GM23338 (cell line): ENCODE data around the gene NTN1. TPM values are rescaled to one million over a fixed set of nuclear protein-coding genes. Genes with fewer than 3 reads are reported as not detected.

Experiments
- ATAC-seq: fragments of 200-7000 bp; cut with Tn5 transposase; 3 replicates; pipeline ENCODE4 v1.9.1; 2020
- DNase-seq: peaks from one replicate; pipeline ENCODE4 v3.0.0-alpha.2; 2015; ENCODE audit warnings: low spot score
- H2AFZ ChIP-seq: fragments of 200-600 bp; sonication (generic); 2 replicates; pipeline ENCODE4 v1.8.0; 2016; ENCODE audit warnings: antibody characterized with exemption, mild to moderate bottlenecking, moderate library complexity
- H3F3A ChIP-seq: fragments of 200-600 bp; sonication (generic); replicated peaks from 2 replicates; pipeline ENCODE4 v1.8.0; 2017; ENCODE audit warnings: antibody characterized with exemption, mixed run types, low read depth
- H3K27ac ChIP-seq: fragments of 200-600 bp; sonication (generic); 2 replicates; pipeline ENCODE4 v1.6.1; 2016; ENCODE audit warnings: low read depth
- H3K27me3 ChIP-seq: fragments of 200-600 bp; sonication (generic); 2 replicates; pipeline ENCODE4 v1.8.0; 2016; ENCODE audit warnings: mild to moderate bottlenecking, mixed run types, moderate library complexity; ENCODE audit not compliant: insufficient read depth
- H3K36me3 ChIP-seq: fragments of 200-600 bp; sonication (generic); 2 replicates; pipeline ENCODE4 v1.8.0; 2016; ENCODE audit warnings: mild to moderate bottlenecking; ENCODE audit not compliant: insufficient read depth
- H3K4me1 ChIP-seq: fragments of 200-600 bp; sonication (generic); 2 replicates; pipeline ENCODE4 v1.8.0; 2016; ENCODE audit warnings: mild to moderate bottlenecking, moderate library complexity; ENCODE audit not compliant: insufficient read depth
- H3K4me2 ChIP-seq: fragments of 200-600 bp; sonication (generic); 2 replicates; pipeline ENCODE4 v1.7.1; 2017; ENCODE audit warnings: mixed run types
- H3K4me3 ChIP-seq: fragments of 200-600 bp; sonication (generic); 2 replicates; pipeline ENCODE4 v1.6.1; 2016; ENCODE audit warnings: mixed run types
- H3K79me2 ChIP-seq: fragments of 200-600 bp; sonication (generic); replicated peaks from 2 replicates; pipeline ENCODE4 v1.8.0; 2017; ENCODE audit warnings: mild to moderate bottlenecking; ENCODE audit not compliant: insufficient read depth
- H3K9me2 ChIP-seq: fragments of 200-600 bp; sonication (generic); 2 replicates; pipeline ENCODE4 v1.8.0; 2017; ENCODE audit not compliant: insufficient read depth
- H4K20me1 ChIP-seq: fragments of 200-600 bp; sonication (generic); replicated peaks from 2 replicates; pipeline ENCODE4 v1.8.0; 2017; ENCODE audit warnings: mild to moderate bottlenecking; ENCODE audit not compliant: insufficient read depth
- H3K27ac Mint-ChIP-seq: 2 replicates; pipeline ENCODE4 v1.8.0; 2020; ENCODE audit warnings: inconsistent platforms, mild to moderate bottlenecking, moderate library complexity, mixed read lengths
- H3K27me3 Mint-ChIP-seq: 3 replicates; pipeline ENCODE4 v1.8.0; 2022; ENCODE audit warnings: low read depth, mild to moderate bottlenecking, moderate library complexity, mixed read lengths, inconsistent platforms; ENCODE audit not compliant: insufficient read depth, poor library complexity
- H3K36me3 Mint-ChIP-seq: 3 replicates; pipeline ENCODE4 v1.8.0; 2021; ENCODE audit warnings: low read depth, mild to moderate bottlenecking, inconsistent platforms, moderate library complexity, mixed read lengths
- H3K4me1 Mint-ChIP-seq: 3 replicates; pipeline ENCODE4 v1.8.0; 2020; ENCODE audit warnings: mild to moderate bottlenecking, inconsistent platforms, mixed read lengths
- H3K4me3 Mint-ChIP-seq: 3 replicates; pipeline ENCODE4 v1.8.0; 2021; ENCODE audit warnings: moderate library complexity, mild to moderate bottlenecking, inconsistent platforms, mixed read lengths
- H3K9me3 Mint-ChIP-seq: 3 replicates; pipeline ENCODE4 v1.8.0; 2020; ENCODE audit warnings: moderate library complexity, mild to moderate bottlenecking, inconsistent platforms, mixed read lengths
- CREB1 ChIP-seq: fragments of 250-450 bp; sonication (Bioruptor Pico); IDR thresholded peaks from 2 replicates; pipeline ENCODE4 v1.5.0; 2020; ENCODE audit warnings: low read depth, mild to moderate bottlenecking, moderate library complexity
- CTCF ChIP-seq, 2 experiments: fragments of 200-600 bp in 1 of 2; sonication (generic) in 1 of 2; conservative IDR thresholded peaks; 2 replicates each; pipeline versions ENCODE4 v1.5.1 to v1.6.1; 2016 to 2017; ENCODE audit warnings: antibody characterized with exemption in 2 of 2, low read depth in 2 of 2, mild to moderate bottlenecking in 2 of 2, moderate library complexity in 1 of 2
- ETS1 ChIP-seq: IDR thresholded peaks from 2 replicates; pipeline ENCODE4 v1.6.1; 2016; ENCODE audit warnings: antibody characterized with exemption
- EZH2 ChIP-seq: fragments of 200-600 bp; sonication (generic); IDR thresholded peaks from one replicate; pipeline ENCODE4 v1.8.0; 2017; ENCODE audit warnings: antibody characterized with exemption, mild to moderate bottlenecking, low read depth; ENCODE audit not compliant: unreplicated experiment
- EZH2phosphoT487 ChIP-seq: fragments of 200-600 bp; sonication (generic); IDR thresholded peaks from one replicate; pipeline ENCODE4 v1.8.1; 2018; ENCODE audit warnings: antibody characterized with exemption; ENCODE audit not compliant: unreplicated experiment
- JUNB ChIP-seq: IDR thresholded peaks from one replicate; pipeline ENCODE4 v1.6.1; 2016; ENCODE audit warnings: antibody characterized with exemption; ENCODE audit not compliant: unreplicated experiment
- NANOG ChIP-seq: IDR thresholded peaks from 2 replicates; pipeline ENCODE4 v1.6.1; 2016; ENCODE audit warnings: antibody characterized with exemption, borderline replicate concordance
- POLR2AphosphoS5 ChIP-seq: IDR thresholded peaks from 2 replicates; pipeline ENCODE4 v1.6.1; 2016; ENCODE audit warnings: antibody characterized with exemption, low read depth
- REST ChIP-seq: IDR thresholded peaks from one replicate; pipeline ENCODE4 v1.6.1; 2018; ENCODE audit warnings: antibody characterized with exemption; ENCODE audit not compliant: unreplicated experiment
- STAT1 ChIP-seq: IDR thresholded peaks from one replicate; pipeline ENCODE4 v1.6.1; 2016; ENCODE audit warnings: antibody characterized with exemption; ENCODE audit not compliant: unreplicated experiment
- ZNF114 ChIP-seq: fragments of 250-450 bp; sonication (Bioruptor Pico); IDR thresholded peaks from 2 replicates; pipeline ENCODE4 v1.5.0; 2020; ENCODE audit warnings: mild to moderate bottlenecking, moderate library complexity
- ZNF331 ChIP-seq: fragments of 250-450 bp; sonication (Bioruptor Pico); IDR thresholded peaks from 2 replicates; pipeline ENCODE4 v1.5.0; 2020; ENCODE audit warnings: low read depth, mild to moderate bottlenecking, moderate library complexity
- ZNF462 ChIP-seq: fragments of 250-450 bp; sonication (Bioruptor Pico); IDR thresholded peaks from 2 replicates; pipeline ENCODE4 v1.5.0; 2020; ENCODE audit warnings: mild to moderate bottlenecking, moderate library complexity
- polyA plus RNA-seq: library from polyadenylated mRNA; unstranded; fragments of >200 nt; fragmentation: Nextera tagmentation; extraction: Ambion mirVana; gene quantifications from 2 replicates; pipeline ENCODE4 v1.2.1, GENCODE V29; 2016
- total RNA-seq: library from RNA; depleted of rRNA; stranded (reverse); fragments of >200 nt; shearing (Covaris generic); gene quantifications from 2 replicates; pipeline ENCODE4 v1.2.3, GENCODE V29; 2014

The NTN1 gene
- total and polyA plus RNA-seq, 2 experiments from 2014 or later: 0.57 to 2.6 TPM

GRCh38 chr17:9151091-9151490, 129.8 kb downstream of the NTN1 start:
- TF ChIP-seq CREB1 (CRISPR knock-in tag) (no peak), EZH2phosphoT487 (no peak), ZNF462 (CRISPR knock-in tag) (no peak), JUNB (no peak), EZH2 (no peak), ZNF331 (CRISPR knock-in tag) (no peak), STAT1 (no peak), CTCF (conservative IDR thresholded peaks at IDR 0.05; ENCODE audit: low read depth in 2 of 2) (no peak), POLR2AphosphoS5 (no peak), REST (no peak), NANOG (no peak), ZNF114 (CRISPR knock-in tag) (no peak), ETS1 (no peak)
- Histone ChIP-seq H3K27me3 (no peaks in the 10 kb centered on the region), H3K4me1 (no peaks in the 10 kb centered on the region), H4K20me1 (no peaks in the 10 kb centered on the region), H3K79me2 (no peaks in the 10 kb centered on the region), H3K4me2 (no peak overlapping the region), H3K27ac (no peak overlapping the region), H3K9me2 (no peaks in the 10 kb centered on the region), H3F3A (no peaks in the 10 kb centered on the region), H3K36me3 (no peaks in the 10 kb centered on the region), H2AFZ (no peak overlapping the region), H3K4me3 (no peak overlapping the region)
- no peaks in the 10 kb centered on the region for H3K36me3 Mint-ChIP-seq
- DNase-seq: no peak
- H3K4me3 Mint-ChIP-seq: no peak overlapping the region
- H3K9me3 Mint-ChIP-seq: peaks cover 3% of the 10 kb centered on the region; the same call in 1 of the 3 replicates
- peaks cover 19% of the 10 kb centered on the region for H3K27me3 Mint-ChIP-seq
- H3K27ac Mint-ChIP-seq: no peak overlapping the region
- H3K4me1 Mint-ChIP-seq: peaks cover 18% of the 10 kb centered on the region
- ATAC-seq: no peak
